HG03159 (cell line): ENCODE results near the gene CFAP54.
"Not testable (repeated sequence)": the region's sequence is repeated elsewhere in the genome, so short reads cannot be mapped to it uniquely, and the experiment has no call there.

ENCODE experiments used
- ATAC-seq: cut with Tn5 transposase; IDR thresholded peaks from one replicate; pipeline ENCODE4 v1.9.1; 2021; ENCODE audit warnings: mild to moderate bottlenecking, moderate library complexity; ENCODE audit not compliant: unreplicated experiment

CFAP54 gene

GRCh38 chr12:96510306-96510764 is 21.0 kb downstream of the CFAP54 start:
- no peak for ATAC-seq

GRCh38 chr12:96513166-96513565 is 23.8 kb downstream of the CFAP54 start:
- no peak for ATAC-seq

- no peak for ATAC-seq
These were observed 24.3 kb downstream of the CFAP54 start for GRCh38 chr12:96513681-96514080.

GRCh38 chr12:96514328-96514727 is 25.0 kb downstream of the CFAP54 start:
- ATAC-seq, result peak; percentile 91

GRCh38 chr12:96516472-96517430 is 27.4 kb downstream of the CFAP54 start:
- peak; percentile 49 for ATAC-seq

GRCh38 chr12:96520767-96521166 is 31.4 kb downstream of the CFAP54 start:
- ATAC-seq, result no peak

GRCh38 chr12:96521895-96522682 is 32.7 kb downstream of the CFAP54 start:
- ATAC-seq, result no peak

- ATAC-seq, result no peak
These were observed 33.3 kb downstream of the CFAP54 start for GRCh38 chr12:96522690-96523089.

- no peak for ATAC-seq
These were observed 36.7 kb downstream of the CFAP54 start for GRCh38 chr12:96526110-96526509.

GRCh38 chr12:96529912-96530311 is 40.5 kb downstream of the CFAP54 start:
- no peak for ATAC-seq

- ATAC-seq, result no peak
These were observed 45.0 kb downstream of the CFAP54 start for GRCh38 chr12:96534339-96534738.

GRCh38 chr12:96548384-96548783 is 59.0 kb downstream of the CFAP54 start:
- ATAC-seq, result no peak

- ATAC-seq, result no peak
These were observed 60.0 kb downstream of the CFAP54 start for GRCh38 chr12:96549341-96549740.

GRCh38 chr12:96570579-96570978 is 81.2 kb downstream of the CFAP54 start:
- peak; percentile 40 for ATAC-seq

GRCh38 chr12:96571101-96571862 is 81.9 kb downstream of the CFAP54 start:
- peak; percentile 91 for ATAC-seq

GRCh38 chr12:96578526-96579125 is 89.2 kb downstream of the CFAP54 start:
- peak; percentile 92 for ATAC-seq

- no peak for ATAC-seq
These were observed 96.6 kb downstream of the CFAP54 start for GRCh38 chr12:96585977-96586376.

GRCh38 chr12:96587691-96588090 is 98.3 kb downstream of the CFAP54 start:
- ATAC-seq, result no peak

- no peak for ATAC-seq
These were observed 101.6 kb downstream of the CFAP54 start for GRCh38 chr12:96590970-96591369.

- not testable (repeated sequence) for ATAC-seq
These were observed 115.0 kb downstream of the CFAP54 start for GRCh38 chr12:96604374-96604773.
